SK-N-MC (cell line): ENCODE results near the gene FUOM.

Experiments
- EZH2 ChIP-seq: fragments of 200-600 bp; sonication (generic); IDR thresholded peaks from one replicate; pipeline ENCODE4 v1.6.1; 2017; ENCODE audit warnings: antibody characterized with exemption
- POLR2AphosphoS5 ChIP-seq: IDR thresholded peaks from 2 replicates; pipeline ENCODE4 v1.6.1; 2012; ENCODE audit warnings: mild to moderate bottlenecking, low read depth, low read length, borderline replicate concordance

- no peak for TF ChIP-seq POLR2AphosphoS5
- TF ChIP-seq EZH2 = no peak
Measured at GRCh38 chr10:133394801-133395221, 37.0 kb upstream of the FUOM start.
